ENCODE results near the gene CSPG4.
"Not testable (repeated sequence)": the region's sequence is repeated elsewhere in the genome, so short reads cannot be mapped to it uniquely, and the experiment has no call there.

Gene CSPG4

GRCh38 chr15:75745305-75745704 lies 32.7 kb upstream of the CSPG4 start:
- no peak for DNase-seq (ENCODE audit: low read depth)
- no peak for TF ChIP-seq CTCF (IDR thresholded peaks at IDR 0.05; ENCODE audit: low read depth, low read length, missing control alignments)
- no peak overlapping the region for H3K4me3 ChIP-seq (ENCODE audit: low read depth, low read length)

GRCh38 chr15:75742346-75742745 lies 29.7 kb upstream of the CSPG4 start:
- DNase-seq (ENCODE audit: low read depth); H3K4me3 ChIP-seq (ENCODE audit: low read depth, low read length): not testable (repeated sequence)

GRCh38 chr15:75739791-75740190 lies 27.1 kb upstream of the CSPG4 start:
- TF ChIP-seq CTCF (IDR thresholded peaks at IDR 0.05; ENCODE audit: low read depth, low read length, missing control alignments), result no peak
- no peak overlapping the region for H3K4me3 ChIP-seq (ENCODE audit: low read depth, low read length)
- no peak for DNase-seq (ENCODE audit: low read depth)

- H3K4me3 ChIP-seq (ENCODE audit: low read depth, low read length), result peak overlapping the region; percentile 74
- peak; percentile 78 for DNase-seq (ENCODE audit: low read depth)
- TF ChIP-seq CTCF (IDR thresholded peaks at IDR 0.05; ENCODE audit: low read depth, low read length, missing control alignments), result no peak
Observed at GRCh38 chr15:75738647-75739325, 26.1 kb upstream of the CSPG4 start.

- no peak for TF ChIP-seq CTCF (IDR thresholded peaks at IDR 0.05; ENCODE audit: low read depth, low read length, missing control alignments)
- DNase-seq (ENCODE audit: low read depth), result no peak
Observed at GRCh38 chr15:75738014-75738646, 25.5 kb upstream of the CSPG4 start.

GRCh38 chr15:75737116-75738013 lies 24.7 kb upstream of the CSPG4 start:
- H3K4me3 ChIP-seq (ENCODE audit: low read depth, low read length), result peak overlapping the region; percentile 74
- DNase-seq (ENCODE audit: low read depth), result not testable (repeated sequence)

More at GRCh38 chr15:75738014-75738646, 25.5 kb upstream of the CSPG4 start:
- H3K4me3 ChIP-seq (ENCODE audit: low read depth, low read length), result peak overlapping the region; percentile 74

GRCh38 chr15:75736256-75736655 lies 23.6 kb upstream of the CSPG4 start:
- DNase-seq (ENCODE audit: low read depth), result no peak

GRCh38 chr15:75734861-75735760 lies 22.5 kb upstream of the CSPG4 start:
- H3K4me3 ChIP-seq (ENCODE audit: low read depth, low read length); DNase-seq (ENCODE audit: low read depth): not testable (repeated sequence)

More at GRCh38 chr15:75736256-75736655, 23.6 kb upstream of the CSPG4 start:
- no peak for TF ChIP-seq CTCF (IDR thresholded peaks at IDR 0.05; ENCODE audit: low read depth, low read length, missing control alignments)
- H3K4me3 ChIP-seq (ENCODE audit: low read depth, low read length), result no peak overlapping the region

Data from GM12864 (cell line).